Effector memory CD8-positive, alpha-beta T cell (primary cell): Measurements from ENCODE around the gene MST1.

Source experiments
- ATAC-seq: fragments of 150-1000 bp; cut with Tn5 transposase; replicated peaks from 2 replicates; pipeline ENCODE4 v1.10.0; 2021; ENCODE audit warnings: mild to moderate bottlenecking, moderate library complexity
- DNase-seq, 3 experiments: peaks; one replicate each; pipeline ENCODE4 v3.0.0; 2021
- H3K27ac Mint-ChIP-seq, 2 donors: one replicate each; pipeline ENCODE4 v1.8.0; 2022; ENCODE audit warnings: mild to moderate bottlenecking in 2 of 2, mixed read lengths in 2 of 2, moderate library complexity in 2 of 2
- H3K27me3 Mint-ChIP-seq, 2 donors: one replicate each; pipeline ENCODE4 v1.8.0; 2022; ENCODE audit warnings: mixed read lengths in 2 of 2
- H3K36me3 Mint-ChIP-seq: one replicate; pipeline ENCODE4 v1.8.0; 2022; ENCODE audit warnings: mild to moderate bottlenecking, moderate library complexity, mixed read lengths; ENCODE audit not compliant: insufficient read depth
- H3K4me1 Mint-ChIP-seq, 2 donors: one replicate each; pipeline ENCODE4 v1.8.0; 2022; ENCODE audit warnings: low read depth in 2 of 2, mixed read lengths in 2 of 2
- H3K4me3 Mint-ChIP-seq, 2 donors: one replicate each; pipeline ENCODE4 v1.8.0; 2022; ENCODE audit warnings: mild to moderate bottlenecking in 2 of 2, mixed read lengths in 2 of 2, moderate library complexity in 2 of 2
- H3K9me3 Mint-ChIP-seq, 2 donors: one replicate each; pipeline ENCODE4 v1.8.0; 2022; ENCODE audit warnings: mixed read lengths in 2 of 2

Gene MST1

DNA sequence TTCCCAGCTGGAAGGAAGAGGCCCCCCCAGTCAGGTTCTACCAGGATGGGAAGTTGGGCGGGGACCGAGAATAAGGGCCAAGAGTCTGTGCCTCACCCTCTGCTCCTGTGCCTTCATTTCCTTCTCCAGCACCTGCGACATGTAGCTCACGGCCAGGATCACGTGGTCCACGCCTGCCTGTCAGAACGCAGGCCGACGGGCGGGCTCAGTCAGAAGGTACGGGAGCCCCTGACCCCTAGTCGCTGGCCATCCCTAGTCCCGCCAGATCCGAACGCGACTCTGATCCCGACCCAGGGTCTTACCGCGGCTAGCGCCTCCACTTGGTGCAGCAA is 34.0 kb upstream of the MST1 start:
- Mint-ChIP-seq H3K4me1 (peaks cover 32 to 38% of the 10 kb centered on the region in 2 donors), H3K4me3 (peak overlapping the region; percentile 89 to 96), H3K27ac (peak overlapping the region; percentile 95 to 99), H3K27me3 (no peaks in the 10 kb centered on the region), H3K36me3 (peaks cover 56% of the 10 kb centered on the region), H3K9me3 (no peaks in the 10 kb centered on the region)
- peak; percentile 13 for ATAC-seq
- DNase-seq = peak; percentile 37 to 43 (median 42)

DNA sequence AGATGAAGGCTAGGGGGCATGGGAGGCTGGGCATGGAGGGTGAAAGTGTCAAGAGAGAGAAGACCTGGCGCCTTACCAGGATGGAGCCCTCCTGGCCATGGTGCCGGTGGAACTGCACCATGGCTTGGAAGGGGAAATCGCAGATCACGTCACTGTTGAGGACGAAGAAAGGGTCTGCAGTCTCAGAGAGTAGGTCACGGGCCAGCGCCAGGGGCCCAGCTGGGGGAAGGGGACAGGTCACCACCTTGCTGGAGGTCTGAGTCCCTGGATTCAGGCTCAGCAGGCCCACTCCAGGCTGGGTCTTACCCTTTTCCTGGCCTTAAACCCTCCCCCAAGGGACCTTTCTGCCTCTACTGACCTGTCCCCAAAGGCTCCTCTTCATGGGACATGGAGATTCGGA is 33.6 kb upstream of the MST1 start:
- H3K9me3 Mint-ChIP-seq = no peaks in the 10 kb centered on the region
- peak overlapping the region; percentile 89 to 96 for H3K4me3 Mint-ChIP-seq
- ATAC-seq (no peak), DNase-seq (no peak)
- peaks cover 32 to 38% of the 10 kb centered on the region in 2 donors for H3K4me1 Mint-ChIP-seq
- H3K27ac Mint-ChIP-seq = peak overlapping the region; percentile 95 to 99
- H3K36me3 Mint-ChIP-seq = peaks cover 56% of the 10 kb centered on the region
- no peaks in the 10 kb centered on the region for H3K27me3 Mint-ChIP-seq

DNA sequence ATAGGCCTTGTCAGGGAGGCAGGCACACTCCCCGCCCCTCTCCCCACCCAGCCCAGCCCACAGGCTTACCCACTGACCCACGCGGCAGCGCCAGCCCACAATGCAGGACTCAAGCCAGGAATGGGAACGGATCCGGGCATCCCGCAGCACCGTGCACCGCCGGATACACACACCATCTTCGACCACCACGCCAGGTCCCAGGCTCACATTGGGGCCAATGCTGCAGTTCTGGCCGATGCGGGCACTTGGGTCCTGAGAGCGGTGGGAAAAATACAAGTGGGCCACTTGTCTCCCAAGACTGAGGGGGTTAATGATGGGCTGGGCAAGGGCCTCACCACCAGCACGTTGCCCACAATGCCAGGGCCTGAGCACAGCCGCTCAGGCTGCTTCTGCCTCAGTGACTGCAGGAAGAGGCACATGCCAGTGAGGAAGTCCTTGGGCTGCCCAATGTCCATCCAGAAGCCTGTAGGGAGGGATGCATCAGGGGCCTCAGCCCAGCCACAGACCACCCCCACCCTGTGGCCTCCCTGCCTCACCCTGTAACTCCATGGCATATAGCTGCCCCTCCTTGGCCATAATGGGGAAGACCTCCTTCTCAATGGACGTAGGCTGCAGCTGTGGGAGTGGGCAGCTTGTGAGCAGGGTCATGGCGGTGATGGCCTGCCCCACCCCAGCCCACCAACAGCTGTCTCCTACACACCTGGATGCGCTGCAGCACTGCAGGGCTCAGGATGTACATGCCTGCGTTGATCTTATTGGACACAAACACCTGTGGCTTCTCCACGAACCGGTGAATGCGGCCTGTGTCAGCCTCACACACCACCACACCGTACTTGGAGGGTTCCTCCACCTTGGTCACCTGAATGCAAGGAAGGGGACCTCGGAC is 32.9 kb upstream of the MST1 start:
- peaks cover 56% of the 10 kb centered on the region for H3K36me3 Mint-ChIP-seq
- DNase-seq = no peak
- no peaks in the 10 kb centered on the region for H3K9me3 Mint-ChIP-seq
- peaks cover 32 to 38% of the 10 kb centered on the region in 2 donors for H3K4me1 Mint-ChIP-seq
- no peaks in the 10 kb centered on the region for H3K27me3 Mint-ChIP-seq
- H3K27ac Mint-ChIP-seq = peak overlapping the region; percentile 95 to 99
- ATAC-seq = no peak
- H3K4me3 Mint-ChIP-seq = peak overlapping the region; percentile 89 to 96

DNA sequence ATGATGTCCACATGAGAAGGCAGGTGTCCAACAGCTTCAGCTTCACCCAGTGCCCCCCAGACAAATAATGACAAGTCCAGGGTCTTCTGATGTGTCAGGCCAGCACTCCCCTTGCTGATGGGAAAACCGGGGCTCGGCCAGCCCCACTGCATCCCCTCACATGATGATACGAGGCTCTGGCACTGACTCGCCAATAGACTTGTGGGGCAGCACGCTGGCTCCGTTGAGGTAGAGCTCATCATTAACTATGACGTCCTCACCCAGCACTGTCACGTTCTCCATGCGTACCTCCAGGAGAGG is 32.3 kb upstream of the MST1 start:
- peaks cover 56% of the 10 kb centered on the region for H3K36me3 Mint-ChIP-seq
- H3K4me3 Mint-ChIP-seq = peak overlapping the region in 1 of 2 donors; percentile 31
- peak overlapping the region in 1 of 2 donors; percentile 99 for H3K27ac Mint-ChIP-seq
- no peaks in the 10 kb centered on the region for H3K9me3 Mint-ChIP-seq
- ATAC-seq (no peak), DNase-seq (no peak)
- no peaks in the 10 kb centered on the region for H3K27me3 Mint-ChIP-seq
- peaks cover 32 to 38% of the 10 kb centered on the region in 2 donors for H3K4me1 Mint-ChIP-seq

DNA sequence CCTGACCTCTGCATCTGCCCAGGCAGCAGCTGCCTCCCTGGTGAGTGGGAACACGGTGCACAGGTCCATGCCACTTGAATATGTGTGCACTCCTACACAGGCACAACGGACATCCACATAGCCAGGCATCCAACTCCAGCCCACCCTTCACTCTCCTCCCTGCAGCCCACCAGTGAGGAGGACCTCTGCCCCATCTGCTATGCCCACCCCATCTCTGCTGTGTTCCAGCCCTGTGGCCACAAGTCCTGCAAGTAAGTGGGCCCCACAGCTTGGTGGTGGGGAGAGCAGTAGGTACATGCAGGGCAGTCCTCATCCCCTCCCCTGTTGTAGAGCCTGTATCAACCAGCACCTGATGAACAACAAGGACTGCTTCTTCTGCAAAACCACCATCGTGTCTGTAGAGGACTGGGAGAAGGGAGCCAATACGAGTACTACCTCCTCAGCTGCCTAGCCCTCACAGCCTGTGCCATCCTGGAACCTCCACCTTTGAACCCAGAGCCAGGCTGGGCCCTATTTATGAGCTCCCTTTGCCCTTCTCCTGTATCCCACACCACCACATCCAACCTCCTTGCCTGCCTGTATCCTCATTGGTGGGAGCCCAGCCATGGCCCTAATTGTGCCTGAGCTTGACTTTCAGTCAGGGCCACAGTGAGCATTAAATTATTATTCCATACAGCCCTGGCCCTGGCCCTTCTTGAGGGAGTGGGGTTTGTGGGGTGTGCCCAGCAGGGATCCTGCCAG is 31.8 kb upstream of the MST1 start:
- Mint-ChIP-seq H3K27ac (no peak overlapping the region), H3K4me1 (peaks cover 32 to 38% of the 10 kb centered on the region in 2 donors), H3K27me3 (no peaks in the 10 kb centered on the region), H3K9me3 (no peaks in the 10 kb centered on the region), H3K4me3 (peak overlapping the region; percentile 15 to 31), H3K36me3 (peaks cover 56% of the 10 kb centered on the region)
- ATAC-seq = no peak
- DNase-seq = no peak

DNA sequence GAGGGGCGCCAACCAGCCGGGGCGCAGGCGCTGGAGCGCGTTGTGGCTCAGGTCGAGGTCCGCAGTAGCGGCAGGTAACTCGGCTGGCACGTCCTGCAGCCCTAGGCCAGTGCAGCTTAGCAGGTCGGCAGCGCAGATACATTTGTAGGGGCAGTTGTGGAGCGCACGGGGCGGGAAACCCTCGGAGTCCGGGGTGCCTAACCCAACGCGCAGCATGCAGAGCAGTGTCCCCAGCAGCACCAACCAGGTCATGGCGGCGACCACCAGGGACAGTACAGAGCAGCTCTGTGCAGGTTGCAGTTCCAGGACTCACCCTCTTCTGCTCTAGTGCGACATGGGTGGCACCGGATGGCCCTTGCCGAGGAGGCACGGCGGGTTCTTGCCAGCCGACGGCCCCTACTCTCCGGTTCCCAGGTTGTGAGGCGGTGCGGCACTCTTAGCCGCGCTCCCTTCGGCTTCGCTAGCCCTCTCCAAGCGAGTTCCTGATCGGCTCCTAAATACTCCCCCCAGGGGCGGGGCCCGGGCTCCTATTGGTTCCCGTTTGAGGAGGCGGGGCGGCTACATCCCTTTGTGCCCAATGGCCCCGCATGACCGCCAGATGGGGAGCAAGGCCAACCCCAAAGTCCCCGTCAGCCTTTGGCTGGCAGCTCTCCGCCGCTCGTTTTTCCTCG is 30.1 kb upstream of the MST1 start, which contains the start of gene AMIGO3:
Gene AMIGO3 (minus strand): TSS at position 471 of the 671 bp plus-strand sequence. CDS start 219 bp downstream, at position 252.
- Mint-ChIP-seq H3K9me3 (no peaks in the 10 kb centered on the region), H3K27me3 (no peaks in the 10 kb centered on the region), H3K36me3 (peaks cover 55% of the 10 kb centered on the region), H3K4me3 (peak within 1 kb of the TSS; percentile 87 to 95), H3K4me1 (peaks cover 27 to 38% of the 10 kb centered on the region in 2 donors), H3K27ac (peak within 1 kb of the TSS; percentile 89 to 93)
- DNase-seq (peak; percentile 87 to 91 (median 91)), ATAC-seq (peak; percentile 71)

DNA sequence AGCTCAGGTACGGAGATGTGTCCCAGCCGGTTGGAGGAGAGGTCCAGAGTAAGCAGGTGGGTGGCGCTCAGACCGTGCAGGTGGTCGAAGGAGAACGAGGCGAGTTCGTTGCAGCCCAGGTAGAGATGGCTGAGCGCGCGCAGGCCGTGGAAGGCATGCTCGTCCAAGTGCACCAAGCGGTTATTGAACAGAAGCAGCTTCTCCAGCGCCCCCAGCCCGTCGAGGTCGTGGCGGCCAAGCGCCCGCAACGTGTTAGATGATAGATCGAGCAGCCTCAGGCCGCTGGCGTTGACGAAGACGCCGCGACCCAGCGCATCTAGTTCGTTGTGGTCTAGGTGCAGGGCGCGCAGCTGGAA is 29.6 kb upstream of the MST1 start:
- Mint-ChIP-seq H3K4me1 (peaks cover 24 to 37% of the 10 kb centered on the region in 2 donors), H3K27me3 (no peaks in the 10 kb centered on the region), H3K4me3 (peak overlapping the region; percentile 87 to 95), H3K27ac (peak overlapping the region in 1 of 2 donors; percentile 89), H3K36me3 (peaks cover 50% of the 10 kb centered on the region), H3K9me3 (no peaks in the 10 kb centered on the region)
- ATAC-seq = no peak
- no peak for DNase-seq

DNA sequence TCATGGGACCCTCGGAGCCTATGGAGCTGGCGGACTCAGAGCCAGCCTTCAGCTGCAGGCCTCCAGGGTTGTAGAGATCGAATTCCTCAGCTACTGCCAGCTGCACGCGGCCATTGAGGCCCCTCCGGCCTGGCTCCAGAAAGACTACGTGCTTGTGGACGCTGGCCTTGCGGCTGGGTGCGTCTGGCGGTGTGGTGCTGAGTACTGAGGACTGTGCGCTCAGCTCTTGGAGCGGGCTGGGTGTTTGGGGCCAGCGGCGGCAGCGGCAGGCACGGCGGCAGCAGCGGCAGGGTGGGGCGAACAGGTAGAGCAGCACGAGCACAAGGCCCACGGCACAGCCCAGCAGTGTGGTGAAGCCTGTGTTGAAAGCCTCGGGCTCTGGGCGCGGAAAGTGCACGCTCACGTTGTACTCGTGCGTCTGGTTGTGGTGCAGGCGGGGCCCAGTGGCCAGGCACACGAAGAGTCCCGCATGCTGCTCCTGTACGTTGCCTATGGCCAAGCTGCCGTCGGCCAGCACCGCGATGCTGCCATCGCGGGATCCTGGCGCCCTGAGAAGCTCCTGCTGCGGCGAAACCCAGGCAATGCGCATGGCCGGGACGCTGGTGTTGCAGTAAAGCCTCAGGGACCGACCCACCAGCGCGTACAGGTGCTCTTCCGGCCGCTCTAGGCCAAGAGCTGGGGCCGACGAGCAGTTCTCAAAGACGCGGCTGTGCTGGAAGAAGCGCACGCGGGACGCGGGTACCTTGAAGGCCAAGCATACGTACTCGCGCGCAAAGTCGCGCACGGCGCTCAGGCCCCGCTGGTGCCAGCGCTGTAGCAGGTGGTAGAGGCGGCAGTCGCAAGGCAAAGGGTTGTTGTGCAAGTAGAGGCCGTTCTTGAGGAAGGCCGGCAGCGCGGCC is 28.9 kb upstream of the MST1 start:
- H3K36me3 Mint-ChIP-seq = peaks cover 44% of the 10 kb centered on the region
- no peaks in the 10 kb centered on the region for H3K9me3 Mint-ChIP-seq
- H3K4me3 Mint-ChIP-seq = peak overlapping the region; percentile 87 to 95
- ATAC-seq (no peak), DNase-seq (no peak)
- no peaks in the 10 kb centered on the region for H3K27me3 Mint-ChIP-seq
- peak overlapping the region in 1 of 2 donors; percentile 89 for H3K27ac Mint-ChIP-seq
- H3K4me1 Mint-ChIP-seq = peaks cover 22 to 37% of the 10 kb centered on the region in 2 donors

DNA sequence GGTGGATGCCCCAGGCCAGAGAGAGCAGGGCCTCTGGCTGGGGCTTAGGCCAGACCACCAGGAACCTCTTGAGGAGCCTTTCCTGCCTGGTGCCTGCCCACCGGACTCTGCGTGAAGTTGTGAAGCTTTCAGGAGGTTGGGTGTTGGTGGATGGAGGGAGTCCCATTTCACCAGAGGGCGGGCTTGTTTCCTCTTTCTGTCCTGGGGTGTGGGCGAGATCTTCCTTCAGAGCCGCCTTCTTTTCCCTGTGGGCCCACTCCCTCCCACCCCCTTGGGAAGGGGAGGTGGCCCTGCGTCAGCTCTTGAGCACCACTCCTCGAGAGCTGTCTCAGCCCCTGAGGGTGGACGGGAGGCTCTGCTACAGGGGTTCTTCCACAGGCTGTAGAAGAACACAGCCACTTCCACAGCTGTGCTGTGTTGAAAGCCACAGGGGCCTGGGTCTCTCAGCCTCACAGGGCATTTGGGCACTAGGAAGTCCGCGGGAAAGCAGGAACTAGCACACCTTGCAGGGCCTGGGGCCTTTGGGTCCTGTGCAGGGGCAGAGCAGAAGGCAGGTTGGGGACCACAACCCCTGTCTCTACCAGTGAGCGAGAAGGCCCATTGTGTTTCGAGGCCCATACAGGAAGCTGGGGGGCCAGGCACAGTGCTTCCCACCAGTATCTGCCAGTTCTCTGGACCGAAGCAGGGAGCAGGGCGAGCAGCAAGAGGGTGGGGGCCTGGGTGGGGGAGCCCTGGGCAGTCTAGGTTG is 28.1 kb upstream of the MST1 start:
- no peaks in the 10 kb centered on the region for H3K27me3 Mint-ChIP-seq

DNA sequence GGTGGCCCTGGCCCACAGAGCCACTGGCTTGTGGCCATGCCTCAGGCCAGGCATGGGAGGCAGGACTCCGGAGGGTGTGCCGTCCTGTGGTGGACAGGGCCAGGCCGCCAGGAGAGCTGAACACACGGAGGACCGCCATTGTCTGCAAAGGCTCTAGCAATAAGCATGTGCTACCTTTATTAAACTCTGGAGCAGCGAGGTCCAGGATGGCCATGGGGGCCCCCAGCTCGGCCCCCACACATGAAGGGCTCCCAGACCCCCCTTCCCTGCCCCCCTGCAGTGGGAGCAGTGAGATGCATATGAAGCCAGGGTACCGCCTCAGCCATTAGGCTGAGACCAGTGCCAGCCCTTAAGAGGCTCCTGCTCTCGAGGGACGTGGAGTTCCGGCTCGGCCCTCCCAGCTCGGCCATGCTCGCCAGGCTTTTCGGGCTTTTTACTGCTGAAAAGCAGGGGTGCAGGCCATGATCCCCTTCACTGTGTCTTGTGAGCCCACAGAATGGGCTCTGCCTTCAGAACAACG is 27.5 kb upstream of the MST1 start:
- Mint-ChIP-seq H3K27ac (no peak overlapping the region), H3K4me1 (peaks cover 16 to 25% of the 10 kb centered on the region in 2 donors), H3K9me3 (no peaks in the 10 kb centered on the region), H3K27me3 (no peaks in the 10 kb centered on the region), H3K36me3 (peaks cover 34% of the 10 kb centered on the region), H3K4me3 (no peak overlapping the region)
- ATAC-seq (no peak), DNase-seq (no peak)

More for the DNA sequence above, 28.1 kb upstream of the MST1 start:
- Mint-ChIP-seq H3K9me3 (no peaks in the 10 kb centered on the region), H3K4me3 (peak overlapping the region; percentile 45 to 51), H3K36me3 (peaks cover 37% of the 10 kb centered on the region), H3K4me1 (peaks cover 16 to 29% of the 10 kb centered on the region in 2 donors), H3K27ac (no peak overlapping the region)
- ATAC-seq (no peak), DNase-seq (no peak)

DNA sequence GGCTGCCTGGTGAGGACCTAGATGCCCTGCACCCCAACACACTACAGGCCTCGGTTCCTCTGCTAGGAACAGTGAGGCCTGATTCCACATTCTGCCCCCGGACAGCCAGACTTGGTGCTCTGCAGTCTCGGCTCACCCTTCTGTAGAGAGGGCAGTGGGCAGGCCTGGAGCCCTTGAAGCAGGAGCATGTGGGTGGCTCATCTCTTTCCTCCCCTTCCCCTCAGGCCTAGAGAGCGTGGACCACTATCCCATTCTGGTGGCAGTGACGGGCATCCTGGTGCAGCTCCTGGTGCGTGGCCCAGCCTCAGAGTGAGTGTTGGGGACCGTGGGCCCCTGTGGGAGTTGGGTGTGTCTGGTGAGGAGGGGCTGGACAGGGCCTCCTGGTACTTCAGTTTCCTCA is 26.9 kb upstream of the MST1 start:
- H3K36me3 Mint-ChIP-seq = peaks cover 32% of the 10 kb centered on the region
- H3K9me3 Mint-ChIP-seq = no peaks in the 10 kb centered on the region
- ATAC-seq (no peak), DNase-seq (no peak)
- H3K27me3 Mint-ChIP-seq = no peaks in the 10 kb centered on the region
- no peak overlapping the region for H3K4me3 Mint-ChIP-seq
- no peak overlapping the region for H3K27ac Mint-ChIP-seq
- H3K4me1 Mint-ChIP-seq = peaks cover 16 to 23% of the 10 kb centered on the region in 2 donors

DNA sequence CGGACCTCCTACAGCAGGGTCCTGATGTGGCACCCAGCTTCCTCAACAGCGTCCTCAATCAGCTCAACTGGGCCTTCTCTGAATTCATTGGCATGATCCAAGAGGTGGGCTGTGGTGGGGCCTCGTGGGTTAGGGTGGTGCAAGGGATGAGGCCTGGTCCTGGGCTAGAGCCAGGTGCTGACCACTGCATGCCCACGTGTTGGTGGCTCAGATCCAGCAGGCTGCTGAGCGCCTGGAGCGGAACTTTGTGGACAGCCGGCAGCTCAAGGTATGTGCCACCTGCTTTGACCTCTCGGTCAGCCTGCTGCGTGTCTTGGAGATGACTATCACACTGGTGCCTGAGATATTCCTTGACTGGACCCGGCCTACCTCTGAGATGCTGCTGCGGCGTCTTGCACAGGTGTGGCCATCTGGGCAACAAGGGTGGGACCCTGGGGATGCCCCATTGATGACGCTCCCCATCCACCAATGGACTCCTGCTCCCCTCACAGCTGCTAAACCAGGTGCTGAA is 26.4 kb upstream of the MST1 start:
- H3K27ac Mint-ChIP-seq = no peak overlapping the region
- no peaks in the 10 kb centered on the region for H3K27me3 Mint-ChIP-seq
- no peak overlapping the region for H3K4me3 Mint-ChIP-seq
- peaks cover 29% of the 10 kb centered on the region for H3K36me3 Mint-ChIP-seq
- ATAC-seq (no peak), DNase-seq (no peak)
- H3K4me1 Mint-ChIP-seq = peaks cover 16 to 22% of the 10 kb centered on the region in 2 donors
- H3K9me3 Mint-ChIP-seq = no peaks in the 10 kb centered on the region
